Thyroid gland (tissue), 4 donors: ENCODE data around the gene WASHC4. TPM values are rescaled to one million over a fixed set of nuclear protein-coding genes. Genes with fewer than 3 reads are reported as not detected.

Experiments
- DNase-seq, 2 donors: peaks; one replicate each; pipeline ENCODE4 v3.0.0-alpha.2; 2019
- H3K27ac ChIP-seq, 3 donors: fragments of 200-600 bp; sonication (generic); 1 replicate in 2 of 3; 2 replicates in 1 of 3; pipeline ENCODE4 v1.5.1; 2016 to 2019; ENCODE audit warnings: mild to moderate bottlenecking in 1 of 3, moderate library complexity in 1 of 3
- H3K27me3 ChIP-seq: fragments of 200-600 bp; sonication (generic); one replicate; pipeline ENCODE4 v1.5.1; 2019
- H3K36me3 ChIP-seq, 2 donors: fragments of 200-600 bp; sonication (generic); one replicate each; pipeline ENCODE4 v1.5.1; 2016 to 2019
- H3K4me1 ChIP-seq, 2 donors: fragments of 200-600 bp; sonication (generic); one replicate each; pipeline ENCODE4 v1.5.1; 2017 to 2019
- H3K4me3 ChIP-seq, 3 donors: fragments of 200-600 bp; sonication (generic); replicated peaks in 1 of 3; 1 replicate in 2 of 3; 2 replicates in 1 of 3; pipeline ENCODE4 v1.5.1; 2016; ENCODE audit warnings: mild to moderate bottlenecking in 1 of 3
- H3K9me3 ChIP-seq: fragments of 200-600 bp; sonication (generic); one replicate; pipeline ENCODE4 v1.5.1; 2017
- CTCF ChIP-seq, 6 experiments: fragments of 200-600 bp in 3 of 6; fragments of 450-650 bp in 3 of 6; sonication (generic) in 3 of 6; IDR thresholded peaks; one replicate each; pipeline ENCODE4 v1.5.1; 2016 to 2019; ENCODE audit warnings: antibody characterized with exemption in 6 of 6, mild to moderate bottlenecking in 2 of 6, inconsistent platforms in 1 of 6, moderate library complexity in 1 of 6
- POLR2A ChIP-seq, 2 donors: fragments of 450-650 bp; IDR thresholded peaks; one replicate each; pipeline ENCODE4 v1.6.1; 2017; ENCODE audit warnings: antibody characterized with exemption in 2 of 2, mild to moderate bottlenecking in 2 of 2, moderate library complexity in 1 of 2
- WGBS, 2 donors: methylation state at CpG; one replicate each; pipeline ENCODE4 v1.1.5; 2017; 5-methylcytosine and 5-hydroxymethylcytosine counted together
- intact Hi-C: fragments of 100-400 bp; cut with DNase I; formaldehyde crosslinking; loops from one replicate; pipeline ENCODE4 v1.15.1; 2023
- total RNA-seq, 4 donors: library from RNA; depleted of rRNA; stranded (reverse); fragments of >200 nt; gene quantifications; one replicate each; pipeline ENCODE4 v1.2.3, GENCODE V29; 2016

WASHC4 gene
- total RNA-seq, 4 donors from 2014 or later: 64.3 to 111 (median 81.0) TPM

- no peak for TF ChIP-seq CTCF (IDR thresholded peaks at IDR 0.05)
- TF ChIP-seq POLR2A (IDR thresholded peaks at IDR 0.05): peak in 1 of 2 donors; percentile 22
- no peak within 1 kb of the TSS for H3K27ac ChIP-seq
- no peaks in the 10 kb centered on the region for H3K27me3 ChIP-seq
- DNase-seq: peak; percentile 66 to 68
- intact Hi-C loops: no loop called here
- H3K4me3 ChIP-seq: peak within 1 kb of the TSS; percentile 9 to 38 (median 12)
- H3K36me3 ChIP-seq: no peaks in the 10 kb centered on the region
- WGBS, 2 donors: 48 to 63% methylated on average over 23 to 40 of the region's 75 CpGs
- peaks cover 7 to 14% of the 10 kb centered on the region in 2 donors for H3K4me1 ChIP-seq
- H3K9me3 ChIP-seq: no peaks in the 10 kb centered on the region
Measured at GRCh38 chr12:105084251-105085250, 23.0 kb upstream of the WASHC4 start, which contains the start of gene ALDH1L2. Gene ALDH1L2, minus strand, starts transcription at chr12:105084458. Its CDS starts 22 bp downstream, at chr12:105084436.

- H3K4me1 ChIP-seq: peaks cover 7 to 14% of the 10 kb centered on the region in 2 donors
- no peak overlapping the region for H3K27ac ChIP-seq
- DNase-seq: no peak
- intact Hi-C loops: no loop called here
- H3K36me3 ChIP-seq: no peaks in the 10 kb centered on the region
- WGBS, 2 donors: 86 to 92% methylated on average over 6 of the region's 6 CpGs
- no peaks in the 10 kb centered on the region for H3K27me3 ChIP-seq
- no peak for TF ChIP-seq POLR2A (IDR thresholded peaks at IDR 0.05)
- TF ChIP-seq CTCF (IDR thresholded peaks at IDR 0.05): no peak
- H3K4me3 ChIP-seq: no peak overlapping the region
- H3K9me3 ChIP-seq: no peaks in the 10 kb centered on the region
Measured at GRCh38 chr12:105085501-105085900, 22.0 kb upstream of the WASHC4 start.

- Histone ChIP-seq H3K9me3 (no peaks in the 10 kb centered on the region), H3K4me3 (no peak overlapping the region)
- TF ChIP-seq POLR2A (IDR thresholded peaks at IDR 0.05): no peak
- TF ChIP-seq CTCF (IDR thresholded peaks at IDR 0.05): no peak
Measured at GRCh38 chr12:105089817-105090216, 17.7 kb upstream of the WASHC4 start.

GRCh38 chr12:105090361-105090760 lies 17.2 kb upstream of the WASHC4 start:
- intact Hi-C loops: no loop called here
- H3K27ac ChIP-seq: no peak overlapping the region
- no peaks in the 10 kb centered on the region for H3K9me3 ChIP-seq
- DNase-seq: no peak
- H3K27me3 ChIP-seq: no peaks in the 10 kb centered on the region
- H3K4me1 ChIP-seq: no peaks in the 10 kb centered on the region
- TF ChIP-seq POLR2A (IDR thresholded peaks at IDR 0.05): no peak
- no peak for TF ChIP-seq CTCF (IDR thresholded peaks at IDR 0.05)
- 74% methylated on average over 6 of the region's 6 CpGs for WGBS, 2 donors
- H3K4me3 ChIP-seq: no peak overlapping the region
- H3K36me3 ChIP-seq: no peaks in the 10 kb centered on the region

More at GRCh38 chr12:105089817-105090216, 17.7 kb upstream of the WASHC4 start:
- Histone ChIP-seq H3K36me3 (no peaks in the 10 kb centered on the region), H3K4me1 (no peaks in the 10 kb centered on the region), H3K27me3 (no peaks in the 10 kb centered on the region), H3K27ac (no peak overlapping the region)
- intact Hi-C loops: no loop called here
- no peak for DNase-seq
- WGBS, 2 donors: 92% methylated on average over 3 of the region's 3 CpGs
